ENCODE measurements around the gene CDK6. TPM values are rescaled to one million over a fixed set of nuclear protein-coding genes. Genes with fewer than 3 reads are reported as not detected.
A peak's percentile ranks its signal among the peaks of the same experiment; 100 is the strongest.

Gene CDK6
- total and polyA plus RNA-seq, 2 experiments from 2014 or later: 17.8 to 61.5 TPM

DNA sequence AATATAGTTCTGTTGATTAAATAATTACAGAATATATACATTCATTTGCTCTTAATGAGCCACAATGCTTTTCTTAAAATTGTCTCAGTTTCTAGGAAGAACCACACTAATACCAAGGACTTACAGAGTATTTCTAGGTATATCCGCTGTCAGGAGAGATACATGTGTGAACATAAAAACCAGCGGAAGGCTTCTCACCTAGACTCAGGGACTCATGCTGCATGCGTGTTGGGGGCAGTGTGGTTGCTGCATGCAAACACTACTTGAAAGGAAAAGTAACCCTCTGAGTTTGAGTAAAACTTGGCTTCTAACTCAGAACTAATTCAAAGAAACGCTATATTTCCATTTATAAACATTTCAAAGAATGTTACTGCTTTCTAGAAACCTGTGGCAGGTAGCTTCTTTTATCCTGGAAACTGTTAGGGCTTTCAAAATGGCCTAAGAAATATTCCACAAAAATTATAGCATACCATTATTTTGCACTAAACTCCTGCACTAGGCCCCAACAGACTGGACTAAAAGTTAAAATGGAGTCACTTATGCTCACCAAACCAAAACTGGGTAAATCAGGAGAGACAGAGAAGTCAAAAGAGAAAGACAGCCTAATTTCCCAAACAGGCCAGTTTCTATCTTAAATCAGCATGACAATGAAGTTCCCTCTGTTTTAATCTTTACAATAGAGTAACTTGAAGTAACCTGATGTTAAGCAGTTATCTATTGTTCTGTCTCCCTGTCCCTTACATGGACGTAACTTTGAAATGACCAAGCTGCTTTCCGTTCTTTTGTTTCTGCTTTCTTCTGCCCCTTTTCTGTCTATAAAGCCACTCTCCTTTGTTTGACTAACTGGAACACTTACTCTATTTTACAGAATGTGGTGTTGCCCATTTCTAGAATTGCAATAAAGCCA, 151.0 kb downstream of the CDK6 start:
- Histone ChIP-seq H3K36me3 (ENCODE audit: low read depth) (no peaks in the 10 kb centered on the region), H3K27ac (no peak overlapping the region), H3K79me2 (ENCODE audit: insufficient read depth) (peaks cover 93% of the 10 kb centered on the region), H3K4me2 (ENCODE audit: unreplicated experiment) (no peak overlapping the region), H3K9me2 (ENCODE audit: insufficient read depth) (no peaks in the 10 kb centered on the region), H3K9me3 (ENCODE audit: low read depth) (no peaks in the 10 kb centered on the region), H3F3A (ENCODE audit: insufficient read depth) (peaks cover 4% of the 10 kb centered on the region; the same call in 1 of the 2 replicates), H3K4me3 (no peak overlapping the region), H3K27me3 (replicated peaks; ENCODE audit: insufficient read depth) (no peaks in the 10 kb centered on the region), H3K9ac (no peak overlapping the region), H2AFZ (no peak overlapping the region), H3K4me1 (ENCODE audit: insufficient read depth) (no peaks in the 10 kb centered on the region), H4K20me1 (ENCODE audit: insufficient read depth) (no peaks in the 10 kb centered on the region)
- TF ChIP-seq EZH2 (IDR thresholded peaks at IDR 0.05; ENCODE audit: insufficient read depth, poor library complexity, severe bottlenecking) (no peak), EZH2phosphoT487 (IDR thresholded peaks at IDR 0.05; ENCODE audit: insufficient read depth, low read depth) (no peak)
- DNase-seq: no peak
- WGBS, 2 experiments (ENCODE audit: low coverage in 1 of 2, low lambda C conversion rate in 2 of 2, missing lambda C conversion rate in 2 of 2): 93 to 97% methylated on average over 6 of the region's 6 CpGs
- in situ Hi-C loops (cut with MboI): loop anchor here (10.0 kb wide), 1 partner anchor 369 kb away; no protein-coding TSS in a partner anchor

DNA sequence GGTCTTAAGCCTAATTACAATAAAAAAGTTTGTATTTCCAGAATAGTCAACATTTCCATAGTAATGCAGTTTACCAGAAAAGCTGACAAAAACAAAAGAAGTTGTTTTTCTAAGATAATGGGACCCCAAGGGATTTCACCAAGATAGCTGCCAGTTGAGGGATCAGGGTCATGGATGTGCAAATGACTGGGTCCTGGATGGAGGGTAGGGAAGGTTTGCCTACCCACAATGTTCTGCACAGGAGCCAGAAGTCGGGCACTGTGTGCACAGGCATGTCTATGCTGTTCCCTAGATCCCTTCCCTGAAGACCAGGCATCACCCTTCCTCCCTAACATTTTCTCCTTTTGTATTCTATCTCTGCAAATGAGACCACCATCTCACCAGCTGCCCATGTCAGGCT, 152.1 kb downstream of the CDK6 start:
- Histone ChIP-seq H3F3A (ENCODE audit: insufficient read depth) (peaks cover 4% of the 10 kb centered on the region; the same call in 1 of the 2 replicates), H3K27ac (no peak overlapping the region), H3K9me2 (ENCODE audit: insufficient read depth) (no peaks in the 10 kb centered on the region), H3K4me1 (ENCODE audit: insufficient read depth) (no peaks in the 10 kb centered on the region), H3K4me3 (no peak overlapping the region), H3K36me3 (ENCODE audit: low read depth) (no peaks in the 10 kb centered on the region), H3K4me2 (ENCODE audit: unreplicated experiment) (no peak overlapping the region), H3K9me3 (ENCODE audit: low read depth) (no peaks in the 10 kb centered on the region), H4K20me1 (ENCODE audit: insufficient read depth) (no peaks in the 10 kb centered on the region), H3K9ac (no peak overlapping the region), H2AFZ (no peak overlapping the region), H3K27me3 (replicated peaks; ENCODE audit: insufficient read depth) (no peaks in the 10 kb centered on the region), H3K79me2 (ENCODE audit: insufficient read depth) (peaks cover 89% of the 10 kb centered on the region)
- WGBS, 2 experiments (ENCODE audit: low coverage in 1 of 2, low lambda C conversion rate in 2 of 2, missing lambda C conversion rate in 2 of 2): 92 to 100% methylated on average over 1 of the region's 1 CpG
- in situ Hi-C loops (cut with MboI): loop anchor here (10.0 kb wide), 1 partner anchor 371 kb away; no protein-coding TSS in a partner anchor
- no peak for DNase-seq
- TF ChIP-seq EZH2phosphoT487 (IDR thresholded peaks at IDR 0.05; ENCODE audit: insufficient read depth, low read depth): no peak
- TF ChIP-seq EZH2 (IDR thresholded peaks at IDR 0.05; ENCODE audit: insufficient read depth, poor library complexity, severe bottlenecking): no peak

DNA sequence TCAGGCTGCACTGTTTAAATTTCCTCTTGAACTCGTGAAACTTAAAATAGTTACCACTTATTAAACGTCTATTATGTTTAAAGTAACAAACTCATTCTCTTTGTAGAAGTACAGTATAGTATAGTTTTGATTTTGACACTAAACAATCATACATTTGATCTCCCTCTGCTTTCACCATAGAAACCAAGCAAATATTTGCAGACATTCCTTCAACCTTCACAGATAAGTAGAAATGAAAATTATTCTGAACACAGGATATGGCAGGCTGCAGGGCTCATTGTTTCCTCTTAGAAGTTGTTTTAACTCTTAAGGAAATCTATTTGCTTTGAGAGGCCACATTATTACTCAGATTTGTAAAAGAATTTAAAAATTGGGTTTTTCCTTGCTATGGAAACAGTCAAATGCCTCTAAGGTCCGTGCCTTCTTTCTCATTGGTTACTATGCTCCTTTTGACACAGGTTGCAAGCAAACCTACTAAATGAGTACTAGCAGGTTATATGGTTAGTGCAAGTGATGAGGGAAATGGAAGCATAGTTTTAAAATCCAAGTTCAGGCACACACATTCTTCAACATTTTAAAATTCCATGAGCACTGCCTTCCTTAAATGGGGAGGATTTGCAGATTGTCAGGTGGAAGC, 153.4 kb downstream of the CDK6 start:
- H3F3A ChIP-seq (ENCODE audit: insufficient read depth): peaks cover 4% of the 10 kb centered on the region; the same call in 1 of the 2 replicates
- no peaks in the 10 kb centered on the region for H3K27me3 ChIP-seq (replicated peaks; ENCODE audit: insufficient read depth)
- no peaks in the 10 kb centered on the region for H3K9me3 ChIP-seq (ENCODE audit: low read depth)
- no peaks in the 10 kb centered on the region for H4K20me1 ChIP-seq (ENCODE audit: insufficient read depth)
- peak overlapping the region; percentile 17; the same call in 1 of the 2 replicates for H3K27ac ChIP-seq
- no peaks in the 10 kb centered on the region for H3K36me3 ChIP-seq (ENCODE audit: low read depth)
- no peaks in the 10 kb centered on the region for H3K4me1 ChIP-seq (ENCODE audit: insufficient read depth)
- no peak overlapping the region for H3K4me3 ChIP-seq
- no peak for DNase-seq
- WGBS, 2 experiments (ENCODE audit: low coverage in 1 of 2, low lambda C conversion rate in 2 of 2, missing lambda C conversion rate in 2 of 2): 49 to 58% methylated on average over 3 of the region's 3 CpGs
- no peak overlapping the region for H3K4me2 ChIP-seq (ENCODE audit: unreplicated experiment)
- no peak overlapping the region for H3K9ac ChIP-seq
- in situ Hi-C loops (cut with MboI): loop anchor here (10.0 kb wide), 1 partner anchor 372 kb away; no protein-coding TSS in a partner anchor
- TF ChIP-seq EZH2 (IDR thresholded peaks at IDR 0.05; ENCODE audit: insufficient read depth, poor library complexity, severe bottlenecking) (no peak), EZH2phosphoT487 (IDR thresholded peaks at IDR 0.05; ENCODE audit: insufficient read depth, low read depth) (no peak)
- H3K79me2 ChIP-seq (ENCODE audit: insufficient read depth): peaks cover 85% of the 10 kb centered on the region
- no peaks in the 10 kb centered on the region for H3K9me2 ChIP-seq (ENCODE audit: insufficient read depth)
- H2AFZ ChIP-seq: no peak overlapping the region

DNA sequence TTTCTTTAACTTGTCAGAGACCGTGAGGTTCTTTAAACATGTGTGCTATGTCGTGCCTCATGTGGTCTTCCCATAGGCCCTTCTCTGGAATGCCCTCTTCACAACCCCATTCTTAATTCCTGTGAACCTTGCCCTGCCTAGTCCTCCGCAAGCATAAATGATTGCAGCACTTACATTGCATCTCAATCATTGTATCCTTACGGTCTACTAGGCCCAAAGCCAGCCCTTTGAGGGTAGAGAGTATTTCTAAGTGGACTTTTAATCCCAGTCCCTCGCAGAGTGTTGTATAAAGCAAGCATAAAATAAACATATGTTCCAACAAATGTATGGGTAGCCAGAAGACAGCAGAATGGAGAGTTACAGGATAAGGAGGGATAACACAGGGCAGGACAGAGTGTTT, 154.0 kb downstream of the CDK6 start:
- H3K79me2 ChIP-seq (ENCODE audit: insufficient read depth): peaks cover 84% of the 10 kb centered on the region
- H3K9me2 ChIP-seq (ENCODE audit: insufficient read depth): no peaks in the 10 kb centered on the region
- H3K27ac ChIP-seq: peak overlapping the region; percentile 17
- no peaks in the 10 kb centered on the region for H3K36me3 ChIP-seq (ENCODE audit: low read depth)
- no peak for TF ChIP-seq EZH2 (IDR thresholded peaks at IDR 0.05; ENCODE audit: insufficient read depth, poor library complexity, severe bottlenecking)
- DNase-seq: no peak
- no peak overlapping the region for H2AFZ ChIP-seq
- no peak overlapping the region for H3K4me3 ChIP-seq
- H3K27me3 ChIP-seq (replicated peaks; ENCODE audit: insufficient read depth): no peaks in the 10 kb centered on the region
- H3K4me1 ChIP-seq (ENCODE audit: insufficient read depth): no peaks in the 10 kb centered on the region
- in situ Hi-C loops (cut with MboI): loop anchor here (10.0 kb wide), 1 partner anchor 372 kb away; no protein-coding TSS in a partner anchor
- H4K20me1 ChIP-seq (ENCODE audit: insufficient read depth): no peaks in the 10 kb centered on the region
- H3F3A ChIP-seq (ENCODE audit: insufficient read depth): peaks cover 4% of the 10 kb centered on the region; the same call in 1 of the 2 replicates
- WGBS, 2 experiments (ENCODE audit: low coverage in 1 of 2, low lambda C conversion rate in 2 of 2, missing lambda C conversion rate in 2 of 2): 86 to 89% methylated on average over 5 of the region's 5 CpGs
- no peaks in the 10 kb centered on the region for H3K9me3 ChIP-seq (ENCODE audit: low read depth)
- no peak overlapping the region for H3K4me2 ChIP-seq (ENCODE audit: unreplicated experiment)
- no peak overlapping the region for H3K9ac ChIP-seq

All from GM23248 (cell line).